IPS-11a (cell line): Measurements from ENCODE around the gene SSR4.

ENCODE experiments used
- H3K4me3 ChIP-seq: one replicate; pipeline ENCODE4 v1.5.1; 2013; ENCODE audit warnings: low read depth, low read length, control low read depth

SSR4 gene

DNA sequence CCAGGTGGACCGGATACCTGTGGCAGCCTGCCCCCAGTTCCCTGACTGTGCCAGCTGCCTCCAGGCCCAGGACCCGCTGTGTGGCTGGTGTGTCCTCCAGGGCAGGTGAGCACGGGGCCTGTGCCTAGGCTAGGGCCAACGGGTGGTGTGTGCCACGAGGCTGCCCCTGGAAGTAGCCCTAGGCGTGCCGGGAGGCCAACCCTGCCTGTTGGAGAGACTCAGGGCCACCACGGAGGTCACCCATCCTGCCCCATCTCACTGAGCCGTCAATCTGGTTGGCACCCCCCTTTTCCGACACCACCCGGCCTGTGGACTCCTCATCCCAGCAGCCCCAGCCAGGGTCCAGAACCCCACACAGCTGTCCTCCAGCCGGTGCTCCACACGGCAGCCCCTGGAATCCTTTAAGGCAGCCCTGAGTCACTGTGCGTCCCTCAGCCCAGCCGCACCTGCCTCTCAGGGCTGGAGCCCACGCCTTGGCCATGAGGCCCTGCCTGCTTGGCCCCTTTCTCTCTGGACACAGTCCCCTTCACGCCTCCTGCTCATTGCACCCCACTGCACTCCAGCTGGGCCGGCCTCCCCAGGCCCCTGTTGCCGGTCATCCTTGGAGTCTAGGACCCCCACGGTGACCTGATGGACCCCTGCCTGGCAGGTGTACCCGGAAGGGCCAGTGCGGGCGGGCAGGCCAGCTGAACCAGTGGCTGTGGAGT, 25.2 kb upstream of the SSR4 start:
- no peak overlapping the region for H3K4me3 ChIP-seq

- no peak overlapping the region for H3K4me3 ChIP-seq
Observed at GRCh38 chrX:153769865-153770600, 24.4 kb upstream of the SSR4 start.

DNA sequence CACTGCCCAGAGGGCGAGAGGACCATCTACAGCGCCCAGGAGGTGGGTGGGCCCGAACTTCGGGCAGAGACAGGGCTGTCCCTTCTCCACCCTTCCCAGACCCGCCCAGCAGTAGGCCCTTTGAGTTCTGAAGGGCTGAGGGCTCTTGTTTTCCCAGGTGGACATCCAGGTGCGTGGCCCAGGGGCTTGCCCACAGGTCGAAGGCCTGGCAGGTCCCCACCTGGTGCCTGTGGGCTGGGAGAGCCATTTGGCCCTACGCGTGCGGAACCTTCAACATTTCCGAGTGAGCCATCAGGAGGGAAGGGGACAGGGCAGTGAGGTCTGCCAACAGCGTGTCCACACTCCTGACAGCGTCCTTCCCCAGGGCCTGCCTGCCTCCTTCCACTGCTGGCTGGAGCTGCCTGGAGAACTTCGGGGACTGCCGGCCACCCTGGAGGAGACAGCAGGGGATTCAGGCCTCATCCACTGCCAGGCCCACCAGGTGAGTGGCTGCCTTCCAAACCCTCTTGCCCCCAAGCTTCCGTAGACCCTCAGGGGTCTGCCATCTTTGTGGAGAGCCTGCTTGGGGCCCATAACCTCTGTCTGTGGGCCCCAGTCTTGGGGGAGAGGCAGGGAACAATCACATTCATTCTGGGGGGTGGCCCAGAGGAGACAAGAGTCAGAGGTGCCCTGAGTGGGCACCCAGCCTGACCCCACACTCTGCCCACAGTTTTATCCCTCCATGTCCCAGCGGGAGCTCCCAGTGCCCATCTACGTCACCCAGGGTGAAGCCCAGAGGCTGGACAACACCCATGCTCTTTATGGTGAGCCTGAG, 23.7 kb upstream of the SSR4 start:
- no peak overlapping the region for H3K4me3 ChIP-seq

DNA sequence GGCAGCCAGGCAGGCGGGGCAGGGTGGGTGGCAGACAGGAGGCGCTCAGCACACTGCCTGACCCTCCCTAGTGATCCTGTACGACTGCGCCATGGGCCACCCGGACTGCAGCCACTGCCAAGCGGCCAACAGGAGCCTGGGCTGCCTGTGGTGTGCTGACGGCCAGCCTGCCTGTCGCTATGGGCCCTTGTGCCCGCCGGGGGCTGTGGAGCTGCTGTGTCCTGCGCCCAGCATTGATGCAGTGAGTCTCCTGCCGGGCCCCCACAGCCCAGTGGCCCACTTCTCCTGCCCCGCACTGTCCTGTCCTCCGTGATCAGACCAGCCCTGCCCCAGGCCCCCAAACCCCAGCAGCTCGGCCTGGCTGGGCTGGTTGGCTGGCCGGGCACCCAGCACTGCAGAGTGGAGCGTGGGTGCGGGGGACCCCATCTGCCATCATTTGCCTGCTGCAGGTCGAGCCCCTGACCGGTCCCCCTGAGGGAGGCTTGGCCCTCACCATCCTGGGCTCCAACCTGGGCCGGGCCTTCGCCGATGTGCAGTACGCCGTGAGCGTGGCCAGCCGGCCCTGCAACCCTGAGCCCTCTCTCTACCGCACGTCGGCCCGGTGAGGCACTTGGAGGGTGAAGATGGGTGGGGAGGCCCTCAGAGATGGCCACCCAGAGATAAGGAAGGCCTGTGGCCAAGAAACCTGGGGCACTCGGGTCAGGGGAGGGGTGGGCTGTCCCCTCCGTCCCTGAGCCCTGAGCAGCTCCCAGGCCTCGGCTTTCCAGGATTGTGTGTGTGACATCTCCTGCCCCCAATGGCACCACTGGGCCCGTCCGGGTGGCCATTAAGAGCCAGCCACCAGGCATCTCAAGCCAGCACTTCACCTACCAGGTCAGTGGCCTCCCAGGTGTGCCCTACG, 22.8 kb upstream of the SSR4 start:
- no peak overlapping the region for H3K4me3 ChIP-seq

- H3K4me3 ChIP-seq: no peak overlapping the region
Observed at GRCh38 chrX:153772316-153773217, 21.9 kb upstream of the SSR4 start.

GRCh38 chrX:153773218-153773611, 21.3 kb upstream of the SSR4 start:
- H3K4me3 ChIP-seq: no peak overlapping the region

GRCh38 chrX:153773741-153774575, 20.5 kb upstream of the SSR4 start:
- no peak overlapping the region for H3K4me3 ChIP-seq

- no peak overlapping the region for H3K4me3 ChIP-seq
Observed at GRCh38 chrX:153774576-153775292, 19.7 kb upstream of the SSR4 start.

GRCh38 chrX:153775293-153776119, 19.0 kb upstream of the SSR4 start:
- H3K4me3 ChIP-seq: no peak overlapping the region

GRCh38 chrX:153776120-153776599, 18.3 kb upstream of the SSR4 start:
- no peak overlapping the region for H3K4me3 ChIP-seq

DNA sequence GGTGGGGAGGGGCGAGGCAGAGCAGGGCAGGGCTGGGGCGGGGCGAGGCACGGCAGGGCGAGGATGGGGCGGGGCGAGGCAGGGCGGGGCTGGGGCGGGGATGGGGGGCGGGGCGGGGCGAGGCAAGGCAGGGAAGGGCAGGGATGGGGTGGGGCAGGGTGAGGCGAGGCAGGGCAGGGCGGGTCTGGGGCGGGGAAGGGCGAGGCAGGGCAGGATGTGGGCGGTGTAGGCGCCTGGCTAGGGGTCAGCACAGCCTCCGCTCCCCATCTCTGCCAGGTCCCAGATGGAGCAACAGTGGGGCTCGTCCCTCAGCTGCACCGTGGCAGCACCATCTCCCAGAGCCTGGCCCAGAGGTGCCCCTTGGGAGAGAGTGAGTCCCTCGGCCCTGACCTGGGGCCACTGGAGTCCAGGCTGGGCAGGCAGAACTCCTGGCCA, 17.8 kb upstream of the SSR4 start:
- no peak overlapping the region for H3K4me3 ChIP-seq

- no peak overlapping the region for H3K4me3 ChIP-seq
Observed at GRCh38 chrX:153777261-153778090, 17.0 kb upstream of the SSR4 start.

- no peak overlapping the region for H3K4me3 ChIP-seq
Observed at GRCh38 chrX:153778181-153778580, 16.3 kb upstream of the SSR4 start.

GRCh38 chrX:153778684-153779101, 15.8 kb upstream of the SSR4 start:
- H3K4me3 ChIP-seq: no peak overlapping the region

GRCh38 chrX:153779891-153780677, 14.4 kb upstream of the SSR4 start:
- no peak overlapping the region for H3K4me3 ChIP-seq
